GM12864 (cell line): ENCODE data around the gene VILL.

Source experiments
- DNase-seq: peaks from one replicate; pipeline ENCODE4 v3.0.0-alpha.2; 2011; ENCODE audit warnings: low read depth
- H3K4me3 ChIP-seq: 2 replicates; pipeline ENCODE4 v1.5.1; 2011; ENCODE audit warnings: mild to moderate bottlenecking, low read depth, low read length, control low read depth
- TF ChIP-seq, protein P1 (sequence below): IDR thresholded peaks from 2 replicates; pipeline ENCODE4 v1.5.1; 2011; ENCODE audit warnings: low read depth, mild to moderate bottlenecking, moderate library complexity, low read length, control low read depth, inconsistent platforms; ENCODE audit errors: missing control alignments

VILL gene

DNA sequence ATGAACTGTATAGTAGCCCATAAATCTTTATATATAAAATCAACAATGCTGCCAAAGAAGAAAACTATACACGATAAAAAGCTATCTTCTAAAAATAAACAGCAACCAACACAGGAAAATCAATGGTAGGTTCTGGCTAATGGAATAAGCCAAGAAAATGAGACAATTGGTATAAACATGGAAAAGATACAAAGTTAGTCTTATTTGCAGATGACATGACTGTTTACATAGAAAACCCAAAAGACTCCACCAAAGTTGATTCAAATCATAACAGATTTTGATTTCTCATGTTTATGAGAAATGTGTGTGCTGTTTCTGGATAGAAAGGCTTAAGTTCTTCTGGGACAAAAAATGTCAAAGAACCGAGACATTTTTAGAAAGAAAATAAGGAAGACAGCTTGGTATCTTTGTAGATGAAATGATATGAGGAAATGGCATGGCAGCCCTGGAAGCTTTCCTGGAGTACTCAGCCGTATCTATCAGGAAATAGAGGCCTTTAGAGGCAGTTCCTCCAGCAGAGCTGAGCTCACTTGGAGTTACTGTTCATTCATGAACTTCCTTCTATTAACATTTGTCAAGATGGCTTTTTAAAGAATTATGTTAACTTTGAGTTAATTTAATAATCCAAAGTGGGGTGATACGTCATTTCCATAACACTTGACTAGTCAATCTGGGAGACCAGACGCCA is 36.7 kb upstream of the VILL start:
- no peak for DNase-seq
- TF ChIP-seq, protein P1, sequence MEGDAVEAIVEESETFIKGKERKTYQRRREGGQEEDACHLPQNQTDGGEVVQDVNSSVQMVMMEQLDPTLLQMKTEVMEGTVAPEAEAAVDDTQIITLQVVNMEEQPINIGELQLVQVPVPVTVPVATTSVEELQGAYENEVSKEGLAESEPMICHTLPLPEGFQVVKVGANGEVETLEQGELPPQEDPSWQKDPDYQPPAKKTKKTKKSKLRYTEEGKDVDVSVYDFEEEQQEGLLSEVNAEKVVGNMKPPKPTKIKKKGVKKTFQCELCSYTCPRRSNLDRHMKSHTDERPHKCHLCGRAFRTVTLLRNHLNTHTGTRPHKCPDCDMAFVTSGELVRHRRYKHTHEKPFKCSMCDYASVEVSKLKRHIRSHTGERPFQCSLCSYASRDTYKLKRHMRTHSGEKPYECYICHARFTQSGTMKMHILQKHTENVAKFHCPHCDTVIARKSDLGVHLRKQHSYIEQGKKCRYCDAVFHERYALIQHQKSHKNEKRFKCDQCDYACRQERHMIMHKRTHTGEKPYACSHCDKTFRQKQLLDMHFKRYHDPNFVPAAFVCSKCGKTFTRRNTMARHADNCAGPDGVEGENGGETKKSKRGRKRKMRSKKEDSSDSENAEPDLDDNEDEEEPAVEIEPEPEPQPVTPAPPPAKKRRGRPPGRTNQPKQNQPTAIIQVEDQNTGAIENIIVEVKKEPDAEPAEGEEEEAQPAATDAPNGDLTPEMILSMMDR, result no peak
- no peak overlapping the region for H3K4me3 ChIP-seq

DNA sequence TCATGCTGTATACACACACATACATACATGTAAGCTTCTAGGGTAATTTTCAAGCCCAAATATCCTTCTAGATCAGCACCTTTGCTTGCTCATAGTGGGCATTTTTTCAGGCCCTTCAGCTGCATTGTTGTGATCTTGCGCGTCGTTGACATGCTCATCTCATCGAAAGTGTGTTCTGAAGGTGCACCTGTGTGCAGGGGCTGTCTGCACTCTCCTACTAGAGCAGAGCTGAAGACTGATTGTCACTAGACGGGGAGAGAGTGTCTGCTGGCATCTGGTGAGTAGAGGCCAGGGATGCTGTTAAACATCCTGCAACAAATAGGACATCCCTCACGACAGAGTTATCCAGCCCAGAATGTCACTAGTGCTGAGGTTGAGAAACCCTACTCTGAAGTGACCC is 35.7 kb upstream of the VILL start:
- no peak for DNase-seq
- TF ChIP-seq, protein P1, result no peak
- no peak overlapping the region for H3K4me3 ChIP-seq

DNA sequence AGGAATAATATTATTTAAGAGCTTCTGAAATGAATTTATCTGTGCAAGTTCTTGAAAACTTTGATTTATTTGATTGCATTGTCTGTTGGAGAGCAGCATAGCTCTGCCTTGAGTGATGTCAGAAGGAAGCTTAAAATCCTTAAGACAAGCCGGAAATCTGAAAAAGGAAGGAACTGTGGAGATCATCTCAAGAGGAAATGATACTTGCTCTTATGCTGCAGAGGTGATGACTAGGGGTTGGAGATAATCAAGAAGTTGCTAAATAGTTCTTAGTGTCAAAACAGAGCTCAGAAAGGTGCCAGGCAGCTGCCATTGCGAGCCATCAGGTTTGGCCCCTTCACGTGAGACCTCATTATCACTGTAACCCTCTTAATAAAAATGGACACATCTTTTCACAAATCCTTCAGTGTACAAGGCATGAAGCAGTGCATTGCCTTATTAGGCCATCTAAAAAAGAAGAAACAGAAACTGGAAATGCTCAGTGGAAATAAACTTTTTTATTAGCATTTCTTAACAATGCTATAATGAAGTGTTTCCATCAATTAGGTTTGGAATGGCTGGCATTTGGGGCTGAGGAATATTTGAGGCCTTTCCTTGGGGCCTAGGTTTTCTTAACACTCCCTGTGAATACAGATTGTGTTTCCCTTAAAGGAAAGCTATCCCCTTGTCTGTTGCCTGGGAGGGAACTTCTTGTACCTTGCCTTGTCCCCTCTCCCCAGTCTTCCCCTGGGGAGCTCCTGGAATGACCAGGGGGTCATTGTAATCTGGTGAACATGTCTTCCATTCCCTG is 34.5 kb upstream of the VILL start:
- no peak for DNase-seq
- TF ChIP-seq, protein P1, result no peak

DNA sequence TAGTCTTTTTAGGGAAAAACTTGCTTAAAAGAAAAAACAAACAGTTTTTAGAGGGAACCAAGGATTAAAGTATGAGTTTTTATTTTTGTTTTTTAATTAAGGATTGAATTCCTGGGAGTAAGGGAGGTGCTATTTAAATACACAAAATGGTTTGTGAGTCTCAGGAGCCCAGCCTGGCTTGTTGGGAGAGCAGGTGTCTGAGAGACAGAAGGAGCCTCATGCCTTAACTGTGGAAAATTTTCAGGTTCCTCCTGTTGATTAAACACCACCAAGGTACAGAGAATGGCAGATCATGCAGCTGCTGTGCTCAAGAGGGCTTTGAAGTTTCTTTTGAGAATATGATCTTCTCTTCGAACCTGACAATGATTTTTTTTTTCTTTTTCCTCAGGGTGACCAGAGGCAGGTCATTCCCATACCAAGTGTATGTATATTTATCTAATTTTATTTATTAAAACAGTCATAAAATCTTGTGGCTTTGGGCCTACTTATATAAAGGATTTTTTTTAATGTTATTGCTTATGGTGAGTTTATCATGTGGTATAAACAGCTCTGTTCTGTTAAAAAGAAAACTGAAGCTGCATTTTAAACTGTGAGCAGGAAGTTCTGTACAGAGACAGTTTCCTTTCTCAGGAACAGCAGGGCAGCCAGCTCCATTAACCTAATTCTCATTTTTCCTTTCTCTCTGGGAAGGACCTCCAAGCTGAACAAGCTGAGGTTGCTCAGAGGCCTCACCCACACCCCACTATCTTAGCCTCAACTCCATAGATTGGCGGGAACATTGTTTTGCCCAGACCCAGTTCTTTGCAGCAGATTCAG is 33.7 kb upstream of the VILL start:
- no peak for DNase-seq
- TF ChIP-seq, protein P1, result no peak

More for the DNA sequence above, 34.5 kb upstream of the VILL start:
- no peak overlapping the region for H3K4me3 ChIP-seq

DNA sequence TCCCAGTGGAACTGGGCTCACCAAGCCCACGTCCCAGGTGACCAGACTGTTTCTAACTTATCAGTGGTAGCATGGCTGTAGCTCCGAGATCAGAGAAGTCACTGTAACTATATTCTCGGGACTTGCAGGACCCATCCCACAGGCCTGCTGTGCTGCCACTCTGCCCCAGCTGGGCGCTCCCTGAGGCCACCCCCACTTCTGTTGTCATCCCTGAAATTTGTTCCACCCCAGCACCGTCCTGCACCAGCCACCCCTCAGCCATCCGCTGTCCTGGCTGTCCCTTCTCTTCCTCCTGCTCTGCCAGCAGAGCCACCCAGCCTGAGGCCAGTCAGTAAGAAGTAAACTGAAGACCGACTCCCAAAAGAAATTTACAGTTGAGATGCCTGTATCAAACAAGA is 33.0 kb upstream of the VILL start:
- no peak for DNase-seq
- TF ChIP-seq, protein P1, result no peak
- H3K4me3 ChIP-seq, result no peak overlapping the region

More for the DNA sequence above, 33.7 kb upstream of the VILL start:
- no peak overlapping the region for H3K4me3 ChIP-seq

- TF ChIP-seq, protein P1, result no peak
- no peak overlapping the region for H3K4me3 ChIP-seq
- no peak for DNase-seq
Measured at GRCh38 chr3:37961622-37962431, 28.8 kb upstream of the VILL start.
